H1 (cell line): ENCODE data around the gene FAM9C. TPM values are rescaled to one million over a fixed set of nuclear protein-coding genes. Genes with fewer than 3 reads are reported as not detected.

ENCODE experiments used
- CTCF ChIA-PET: fragments of 300-600 bp; sonication (Branson Sonifier 250); formaldehyde crosslinking; loops from one replicate; lab custom pipeline; 2021; ENCODE audit not compliant: partially characterized antibody; lab: Charles Lee
- POLR2A ChIA-PET: fragments of 300-600 bp; sonication (Branson Sonifier 250); formaldehyde crosslinking; loops from one replicate; lab custom pipeline; 2021; ENCODE audit warnings: inconsistent platforms; ENCODE audit not compliant: partially characterized antibody; lab: Charles Lee
- DNase-seq, 2 experiments: peaks; one replicate each; pipeline versions ENCODE4 v3.0.0 to v3.0.0-alpha.2; 2010 to 2022; ENCODE audit warnings: low spot score in 2 of 2, low read depth in 1 of 2, mixed read lengths in 1 of 2
- FAIRE-seq: peaks from 2 replicates; lab custom pipeline; 2011; peaks lifted over from hg19 to GRCh38; lab: Jason Lieb, UNC
- H2AFZ ChIP-seq: 2 replicates; pipeline ENCODE4 v1.8.1; 2012; ENCODE audit warnings: low read length, inconsistent platforms
- H2AK5ac ChIP-seq: 2 replicates; pipeline ENCODE4 v1.6.1; 2013; ENCODE audit warnings: low read depth, low read length
- H2BK120ac ChIP-seq: replicated peaks from 2 replicates; pipeline ENCODE3; 2013; ENCODE audit warnings: low read depth, low read length, inconsistent platforms
- H2BK12ac ChIP-seq: 2 replicates; pipeline ENCODE4 v1.6.1; 2013; ENCODE audit warnings: low read depth, low read length
- H2BK15ac ChIP-seq: 2 replicates; pipeline ENCODE4 v1.6.1; 2013; ENCODE audit warnings: low read length
- H2BK20ac ChIP-seq: 2 replicates; pipeline ENCODE4 v1.6.1; 2013; ENCODE audit warnings: low read length
- H2BK5ac ChIP-seq: 2 replicates; pipeline ENCODE4 v1.6.1; 2013; ENCODE audit warnings: low read depth, low read length
- H3K14ac ChIP-seq: 2 replicates; pipeline ENCODE4 v1.6.1; 2013; ENCODE audit warnings: inconsistent platforms; ENCODE audit not compliant: insufficient read length
- H3K18ac ChIP-seq: 2 replicates; pipeline ENCODE4 v1.6.1; 2013; ENCODE audit warnings: low read length; ENCODE audit errors: extremely low read depth
- H3K23ac ChIP-seq: 2 replicates; pipeline ENCODE4 v1.6.1; 2013; ENCODE audit warnings: inconsistent platforms; ENCODE audit not compliant: insufficient read length
- H3K23me2 ChIP-seq: 2 replicates; pipeline ENCODE4 v1.6.1; 2013; ENCODE audit warnings: low read depth, low read length
- H3K27ac ChIP-seq: 2 replicates; pipeline ENCODE4 v1.6.1; 2011; ENCODE audit warnings: low read depth, low read length, inconsistent platforms
- H3K27me3 ChIP-seq, 4 experiments: replicated peaks in 1 of 4; 1 replicate in 1 of 4; 2 replicates in 3 of 4; pipeline versions ENCODE4 v1.6.1 to v1.8.1; 2011 to 2013; ENCODE audit warnings: low read length in 3 of 4, mild to moderate bottlenecking in 3 of 4, inconsistent platforms in 2 of 4, mixed read lengths in 2 of 4, moderate library complexity in 1 of 4; ENCODE audit not compliant: control insufficient read depth in 3 of 4, insufficient read depth in 3 of 4; ENCODE audit errors: extremely low read depth in 1 of 4
- H3K36me3 ChIP-seq, 4 experiments: 2 replicates each; pipeline versions ENCODE4 v1.6.1 to v1.8.1; 2011 to 2013; ENCODE audit warnings: mild to moderate bottlenecking in 4 of 4, low read length in 3 of 4, moderate library complexity in 2 of 4, control low read depth in 1 of 4, inconsistent platforms in 1 of 4; ENCODE audit not compliant: insufficient read depth in 4 of 4, control insufficient read depth in 2 of 4
- H3K4ac ChIP-seq: replicated peaks from 2 replicates; pipeline ENCODE3; 2013; ENCODE audit warnings: low read length, low read depth, mixed read lengths, inconsistent platforms; ENCODE audit not compliant: insufficient read length
- H3K4me1 ChIP-seq, 4 experiments: replicated peaks in 1 of 4; 1 replicate in 1 of 4; 2 replicates in 3 of 4; pipeline versions ENCODE4 v1.6.1 to v1.8.1; 2011 to 2013; ENCODE audit warnings: low read length in 3 of 4, inconsistent platforms in 2 of 4, mixed read lengths in 1 of 4; ENCODE audit not compliant: insufficient read depth in 4 of 4, control insufficient read depth in 3 of 4
- H3K4me2 ChIP-seq, 2 experiments: 2 replicates each; pipeline versions ENCODE4 v1.6.1 to v1.8.1; 2011 to 2013; ENCODE audit warnings: low read depth in 2 of 2, low read length in 2 of 2, control low read depth in 1 of 2, inconsistent platforms in 1 of 2, mild to moderate bottlenecking in 1 of 2; ENCODE audit not compliant: insufficient read depth in 1 of 2
- H3K4me3 ChIP-seq, 4 experiments: fragments of 200-600, 300-600 bp in 1 of 4; sonication (generic), shearing (Covaris generic), sonication (Bioruptor Twin) in 1 of 4; 2 replicates each; pipeline versions ENCODE4 v1.5.1 to v1.8.1; 2011 to 2016; ENCODE audit warnings: low read length in 4 of 4, low read depth in 3 of 4, control low read depth in 2 of 4, inconsistent platforms in 2 of 4, mild to moderate bottlenecking in 2 of 4, mixed read lengths in 1 of 4, moderate library complexity in 1 of 4; ENCODE audit not compliant: insufficient read depth in 2 of 4; ENCODE audit errors: extremely low read depth in 1 of 4
- H3K56ac ChIP-seq: replicated peaks from 2 replicates; pipeline ENCODE3; 2013; ENCODE audit warnings: low read depth, mild to moderate bottlenecking, mixed read lengths, low read length, inconsistent platforms; ENCODE audit not compliant: insufficient read length
- H3K79me1 ChIP-seq: 2 replicates; pipeline ENCODE4 v1.6.1; 2013; ENCODE audit warnings: low read depth, low read length, control low read depth
- H3K79me2 ChIP-seq, 2 experiments: 2 replicates each; pipeline versions ENCODE4 v1.6.1 to v1.8.1; 2012 to 2013; ENCODE audit warnings: low read length in 2 of 2, mild to moderate bottlenecking in 2 of 2, inconsistent platforms in 1 of 2; ENCODE audit not compliant: insufficient read depth in 2 of 2, control insufficient read depth in 1 of 2
- H3K9ac ChIP-seq, 4 experiments: replicated peaks in 1 of 4; 1 replicate in 1 of 4; 2 replicates in 3 of 4; pipeline versions ENCODE4 v1.6.1 to v1.8.1; 2011 to 2013; ENCODE audit warnings: low read depth in 3 of 4, low read length in 3 of 4, control low read depth in 2 of 4, mild to moderate bottlenecking in 2 of 4, moderate library complexity in 2 of 4, inconsistent platforms in 1 of 4; ENCODE audit errors: extremely low read depth in 1 of 4
- H3K9me3 ChIP-seq, 2 experiments: 2 replicates each; pipeline versions ENCODE4 v1.6.1 to v1.8.1; 2012 to 2013; ENCODE audit warnings: mild to moderate bottlenecking in 2 of 2, moderate library complexity in 2 of 2, control low read depth in 1 of 2, inconsistent platforms in 1 of 2, low read depth in 1 of 2, low read length in 1 of 2, mixed read lengths in 1 of 2; ENCODE audit not compliant: insufficient read depth in 2 of 2
- H4K20me1 ChIP-seq, 2 experiments: replicated peaks in 1 of 2; 2 replicates each; pipeline versions ENCODE3 to v1.8.1; 2011 to 2013; ENCODE audit warnings: inconsistent platforms in 2 of 2, low read length in 2 of 2, mild to moderate bottlenecking in 1 of 2; ENCODE audit not compliant: insufficient read depth in 2 of 2, control insufficient read depth in 1 of 2
- H4K5ac ChIP-seq: 2 replicates; pipeline ENCODE4 v1.6.1; 2013; ENCODE audit warnings: low read length, low read depth, mixed read lengths, inconsistent platforms; ENCODE audit not compliant: insufficient read length
- H4K8ac ChIP-seq: 2 replicates; pipeline ENCODE4 v1.8.0; 2013; ENCODE audit warnings: mild to moderate bottlenecking, moderate library complexity, low read length, inconsistent platforms; ENCODE audit not compliant: insufficient read depth; ENCODE audit errors: extremely low read depth
- H4K91ac ChIP-seq: replicated peaks from 2 replicates; pipeline ENCODE3; 2013; ENCODE audit warnings: low read length, mixed read lengths, inconsistent platforms; ENCODE audit not compliant: insufficient read length
- BACH1 ChIP-seq: IDR thresholded peaks from 2 replicates; pipeline ENCODE4 v1.6.1; 2012; ENCODE audit warnings: low read length, improper control_type of control experiment
- EGR1 ChIP-seq: IDR thresholded peaks from 2 replicates; pipeline ENCODE4 v1.6.1; 2011; ENCODE audit warnings: low read depth, low read length, borderline replicate concordance
- EZH2 ChIP-seq: fragments of 200-600 bp; sonication (generic); IDR thresholded peaks from 2 replicates; pipeline ENCODE4 v1.7.1; 2012; ENCODE audit warnings: low read depth, mild to moderate bottlenecking, moderate library complexity, low read length, inconsistent platforms; ENCODE audit not compliant: severe bottlenecking
- GTF2F1 ChIP-seq: IDR thresholded peaks from 2 replicates; pipeline ENCODE4 v1.6.1; 2012; ENCODE audit warnings: low read depth, low read length, improper control_type of control experiment, borderline replicate concordance
- HDAC2 ChIP-seq, 2 experiments: fragments of 300-600 bp in 1 of 2; sonication (generic) in 1 of 2; IDR thresholded peaks; 2 replicates each; pipeline ENCODE4 v1.6.1; 2011 to 2012; ENCODE audit warnings: low read depth in 2 of 2, low read length in 2 of 2, mild to moderate bottlenecking in 2 of 2, moderate library complexity in 2 of 2, borderline replicate concordance in 1 of 2, inconsistent platforms in 1 of 2
- HDAC6 ChIP-seq: IDR thresholded peaks from one replicate; pipeline ENCODE4 v1.7.1; 2012; ENCODE audit warnings: low read depth, mild to moderate bottlenecking, inconsistent platforms, low read length, moderate library complexity
- JUND ChIP-seq: IDR thresholded peaks from 2 replicates; pipeline ENCODE4 v1.6.1; 2011; ENCODE audit warnings: mild to moderate bottlenecking, improper control_type of control experiment, low read length
- KDM4A ChIP-seq: IDR thresholded peaks from one replicate; pipeline ENCODE4 v1.7.1; 2012; ENCODE audit warnings: low read depth, mild to moderate bottlenecking, moderate library complexity, low read length, inconsistent platforms; ENCODE audit not compliant: severe bottlenecking
- MAFK ChIP-seq: IDR thresholded peaks from 2 replicates; pipeline ENCODE4 v1.6.1; 2012; ENCODE audit warnings: low read depth, mild to moderate bottlenecking, improper control_type of control experiment, low read length
- POLR2A ChIP-seq, 2 experiments: IDR thresholded peaks; 1 replicate in 1 of 2; 2 replicates in 1 of 2; pipeline ENCODE4 v1.6.1; 2011; ENCODE audit warnings: low read depth in 2 of 2, low read length in 2 of 2, mild to moderate bottlenecking in 2 of 2; ENCODE audit errors: control extremely low read depth in 1 of 2
- RBBP5 ChIP-seq: IDR thresholded peaks from 2 replicates; pipeline ENCODE4 v1.7.1; 2012; ENCODE audit warnings: low read depth, mild to moderate bottlenecking, inconsistent platforms, low read length, moderate library complexity, borderline replicate concordance
- RNF2 ChIP-seq: fragments of 200-900, 300-1000 bp; sonication (generic); IDR thresholded peaks from 2 replicates; pipeline ENCODE4 v1.7.1; 2016; ENCODE audit warnings: borderline replicate concordance, low read depth, mild to moderate bottlenecking, antibody characterized with exemption, low read length; ENCODE audit not compliant: poor library complexity, severe bottlenecking; ENCODE audit errors: missing control alignments
- SP4 ChIP-seq: IDR thresholded peaks from 2 replicates; pipeline ENCODE4 v1.6.1; 2012; ENCODE audit warnings: low read length, inconsistent platforms
- SUZ12 ChIP-seq: fragments of 200-600 bp; sonication (generic); IDR thresholded peaks from 2 replicates; pipeline ENCODE4 v1.6.1; 2012; ENCODE audit warnings: mild to moderate bottlenecking, inconsistent platforms, low read length, moderate library complexity, mixed read lengths
- TAF1 ChIP-seq: IDR thresholded peaks from 2 replicates; pipeline ENCODE4 v1.6.1; 2011; ENCODE audit warnings: mild to moderate bottlenecking, low read depth, low read length
- TEAD4 ChIP-seq: IDR thresholded peaks from 2 replicates; pipeline ENCODE4 v1.6.1; 2012; ENCODE audit warnings: low read depth, low read length, inconsistent platforms, mixed read lengths
- WGBS, 2 experiments: shearing (Covaris generic) in 1 of 2; methylation state at CpG; one replicate each; pipeline versions ENCODE4 v1.1.6 to v1.1.7; 2013 to 2015; ENCODE audit warnings: low lambda C conversion rate in 2 of 2, mixed read lengths in 2 of 2, inconsistent platforms in 1 of 2, low coverage in 1 of 2, missing lambda C conversion rate in 1 of 2; ENCODE audit not compliant: insufficient replicate concordance in 2 of 2, insufficient coverage in 1 of 2, insufficient read length in 1 of 2; ENCODE audit errors: extremely low coverage in 1 of 2, missing lambda C conversion rate in 1 of 2; 5-methylcytosine and 5-hydroxymethylcytosine counted together
- polyA plus RNA-seq, 7 experiments: library from polyadenylated mRNA; depleted of rRNA in 3 of 7; stranded (reverse) in 5 of 7; unstranded in 2 of 7; fragments of >200 nt in 5 of 7; fragments of 200-250 nt in 2 of 7; gene quantifications; 1 replicate in 5 of 7; 2 replicates in 1 of 7; 4 replicates in 1 of 7; pipeline versions ENCODE4 v1.2.1 to v1.2.3, GENCODE V29; 2011 to 2013; ENCODE audit warnings: missing spikeins in 2 of 7, mixed read lengths in 2 of 7
- total RNA-seq: library from RNA; stranded (reverse); fragmentation: NEBNext Ultra II Directional; extraction: Animal tissue kit (Norgen Biotek cat#: 25700); gene quantifications from 2 replicates; pipeline ENCODE4 v1.2.1, GENCODE V29; 2021

Gene FAM9C
- total and polyA plus RNA-seq, 2 of the 8 experiments (the other 6 are each of a cell fraction or from before 2014, with no cell fraction given), result not detected

- Histone ChIP-seq H3K4me3 (no peak overlapping the region), H4K20me1 (no peaks in the 10 kb centered on the region), H3K79me1 (no peaks in the 10 kb centered on the region), H3K23me2 (no peaks in the 10 kb centered on the region), H2AFZ (no peak overlapping the region), H3K9me3 (no peaks in the 10 kb centered on the region), H2BK12ac (no peak overlapping the region), H2AK5ac (no peak overlapping the region), H4K91ac (no peak overlapping the region), H3K4me1 (no peaks in the 10 kb centered on the region), H3K18ac (no peak overlapping the region), H3K4me2 (no peak overlapping the region), H3K9ac (no peak overlapping the region), H3K56ac (no peak overlapping the region), H2BK15ac (no peak overlapping the region), H3K27me3 (no peaks in the 10 kb centered on the region), H3K79me2 (no peaks in the 10 kb centered on the region), H2BK5ac (no peak overlapping the region), H2BK20ac (no peak overlapping the region), H3K14ac (no peak overlapping the region), H4K8ac (no peak overlapping the region), H2BK120ac (no peak overlapping the region), H4K5ac (no peak overlapping the region), H3K27ac (no peak overlapping the region), H3K36me3 (no peaks in the 10 kb centered on the region), H3K23ac (no peak overlapping the region), H3K4ac (no peak overlapping the region)
- ChIA-PET CTCF (no interaction called here), POLR2A (no interaction called here)
- no peak for FAIRE-seq
- WGBS, 2 experiments, result 95% methylated on average over 10 of the region's 10 CpGs; no CpG with 5 or more reads in 1 of the 2 experiments
- DNase-seq, result no peak
- TF ChIP-seq HDAC6 (no peak), BACH1 (no peak), MAFK (no peak), RBBP5 (no peak), KDM4A (no peak), RNF2 (no peak), EGR1 (no peak), TAF1 (no peak), GTF2F1 (no peak), SP4 (no peak), HDAC2 (IDR thresholded peaks at IDR 0.05; ENCODE audit: borderline replicate concordance in 1 of 2, low read depth in 2 of 2, low read length in 2 of 2) (no peak), SUZ12 (no peak), JUND (no peak), POLR2A (IDR thresholded peaks at IDR 0.05; ENCODE audit: control extremely low read depth in 1 of 2, low read depth in 2 of 2, low read length in 2 of 2) (no peak), TEAD4 (no peak), EZH2 (no peak)
These were observed 1.3 kb downstream of the FAM9C start for GRCh38 chrX:13043138-13043537.
